Osteoblast (primary cell): ENCODE results near the gene GALT. TPM values are rescaled to one million over a fixed set of nuclear protein-coding genes. Genes with fewer than 3 reads are reported as not detected.
A peak's percentile ranks its signal among the peaks of the same experiment; 100 is the strongest.

Experiments used
- DNase-seq: peaks from one replicate; pipeline ENCODE4 v3.0.0; 2011; ENCODE audit warnings: low spot score, mixed read lengths; ENCODE audit not compliant: insufficient read length; ENCODE audit errors: missing footprints
- H2AFZ ChIP-seq: 2 replicates; pipeline ENCODE4 v1.6.0; 2011; ENCODE audit warnings: mild to moderate bottlenecking, low read length
- H3K27ac ChIP-seq: 2 replicates; pipeline ENCODE4 v1.5.1; 2011; ENCODE audit warnings: mild to moderate bottlenecking, low read depth, low read length, moderate library complexity
- H3K27me3 ChIP-seq: 2 replicates; pipeline ENCODE4 v1.6.0; 2012; ENCODE audit warnings: mild to moderate bottlenecking, control low read depth, inconsistent platforms, low read length, moderate library complexity; ENCODE audit not compliant: insufficient read depth
- H3K36me3 ChIP-seq: 2 replicates; pipeline ENCODE4 v1.5.1; 2011; ENCODE audit warnings: mild to moderate bottlenecking, low read length, control low read depth, moderate library complexity; ENCODE audit not compliant: insufficient read depth
- H3K4me1 ChIP-seq: 2 replicates; pipeline ENCODE4 v1.5.1; 2011; ENCODE audit warnings: mild to moderate bottlenecking, low read length, control low read depth, moderate library complexity; ENCODE audit not compliant: insufficient read depth
- H3K4me2 ChIP-seq: 2 replicates; pipeline ENCODE4 v1.6.0; 2011; ENCODE audit warnings: mild to moderate bottlenecking, low read length; ENCODE audit not compliant: insufficient read depth
- H3K4me3 ChIP-seq: fragments of 200-600 bp; sonication (generic); 3 replicates; pipeline ENCODE4 v1.5.1; 2012; ENCODE audit warnings: mild to moderate bottlenecking, low read length, inconsistent platforms; ENCODE audit not compliant: insufficient read depth
- H3K79me2 ChIP-seq: 2 replicates; pipeline ENCODE4 v1.6.0; 2012; ENCODE audit warnings: mild to moderate bottlenecking, low read length, control low read depth, inconsistent platforms; ENCODE audit not compliant: insufficient read depth
- H3K9me3 ChIP-seq: 2 replicates; pipeline ENCODE4 v1.5.1; 2011; ENCODE audit warnings: low read depth, low read length, control low read depth
- H4K20me1 ChIP-seq: 2 replicates; pipeline ENCODE4 v1.6.0; 2012; ENCODE audit warnings: mild to moderate bottlenecking, low read length, control low read depth; ENCODE audit not compliant: insufficient read depth
- total RNA-seq: library from RNA; depleted of rRNA; stranded (reverse); fragments of >200 nt; gene quantifications from 2 replicates; pipeline ENCODE4 v1.2.3, GENCODE V29; 2012
- TF ChIP-seq, protein P1 (sequence below): IDR thresholded peaks from 2 replicates; pipeline ENCODE4 v1.5.1; 2011; ENCODE audit warnings: mild to moderate bottlenecking, low read depth, low read length, moderate library complexity; ENCODE audit errors: extremely low read depth

The GALT gene
- total RNA-seq, 1 donor, result 32.6 TPM

DNA sequence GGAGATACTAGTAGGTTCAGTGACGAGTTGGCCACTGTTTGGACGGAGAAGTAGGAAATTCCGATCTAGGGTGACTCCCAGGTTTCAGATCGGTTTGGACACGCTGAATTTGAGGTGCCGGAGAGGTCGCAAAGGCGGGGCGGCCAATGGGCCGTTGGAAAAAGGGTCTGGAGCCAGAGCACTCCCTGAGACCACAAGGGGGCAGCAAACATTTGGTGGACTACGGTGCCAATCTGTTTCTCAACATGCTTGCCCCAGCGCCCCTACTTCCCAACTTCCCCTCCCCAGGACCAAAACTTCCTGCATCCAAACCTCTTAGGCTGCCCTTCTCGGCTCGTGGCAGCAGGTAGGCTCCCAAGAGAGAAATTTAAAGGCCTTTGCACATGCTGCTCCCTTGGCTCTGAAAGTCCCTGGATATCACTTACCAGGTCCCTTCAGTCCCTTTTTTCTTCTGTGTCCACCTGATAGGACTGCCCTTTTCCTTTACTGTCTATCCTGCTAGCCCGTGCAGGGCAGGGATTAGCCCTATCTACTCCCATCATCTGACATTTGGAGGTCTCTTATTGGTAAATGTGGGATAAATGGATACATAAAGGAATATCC lies 33.6 kb upstream of the GALT start:
- peak overlapping the region; percentile 94 for H3K4me3 ChIP-seq
- H3K4me1 ChIP-seq, result peaks cover 12% of the 10 kb centered on the region
- H3K79me2 ChIP-seq, result peaks cover 11% of the 10 kb centered on the region
- no peaks in the 10 kb centered on the region for H3K27me3 ChIP-seq
- no peaks in the 10 kb centered on the region for H4K20me1 ChIP-seq
- H3K27ac ChIP-seq, result peak overlapping the region; percentile 85
- no peaks in the 10 kb centered on the region for H3K9me3 ChIP-seq
- peak; percentile 94 for DNase-seq
- H3K4me2 ChIP-seq, result peak overlapping the region; percentile 83
- peaks cover 40% of the 10 kb centered on the region for H3K36me3 ChIP-seq
- TF ChIP-seq, protein P1, sequence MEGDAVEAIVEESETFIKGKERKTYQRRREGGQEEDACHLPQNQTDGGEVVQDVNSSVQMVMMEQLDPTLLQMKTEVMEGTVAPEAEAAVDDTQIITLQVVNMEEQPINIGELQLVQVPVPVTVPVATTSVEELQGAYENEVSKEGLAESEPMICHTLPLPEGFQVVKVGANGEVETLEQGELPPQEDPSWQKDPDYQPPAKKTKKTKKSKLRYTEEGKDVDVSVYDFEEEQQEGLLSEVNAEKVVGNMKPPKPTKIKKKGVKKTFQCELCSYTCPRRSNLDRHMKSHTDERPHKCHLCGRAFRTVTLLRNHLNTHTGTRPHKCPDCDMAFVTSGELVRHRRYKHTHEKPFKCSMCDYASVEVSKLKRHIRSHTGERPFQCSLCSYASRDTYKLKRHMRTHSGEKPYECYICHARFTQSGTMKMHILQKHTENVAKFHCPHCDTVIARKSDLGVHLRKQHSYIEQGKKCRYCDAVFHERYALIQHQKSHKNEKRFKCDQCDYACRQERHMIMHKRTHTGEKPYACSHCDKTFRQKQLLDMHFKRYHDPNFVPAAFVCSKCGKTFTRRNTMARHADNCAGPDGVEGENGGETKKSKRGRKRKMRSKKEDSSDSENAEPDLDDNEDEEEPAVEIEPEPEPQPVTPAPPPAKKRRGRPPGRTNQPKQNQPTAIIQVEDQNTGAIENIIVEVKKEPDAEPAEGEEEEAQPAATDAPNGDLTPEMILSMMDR, result peak; percentile 93
- H2AFZ ChIP-seq, result peak overlapping the region; percentile 86

DNA sequence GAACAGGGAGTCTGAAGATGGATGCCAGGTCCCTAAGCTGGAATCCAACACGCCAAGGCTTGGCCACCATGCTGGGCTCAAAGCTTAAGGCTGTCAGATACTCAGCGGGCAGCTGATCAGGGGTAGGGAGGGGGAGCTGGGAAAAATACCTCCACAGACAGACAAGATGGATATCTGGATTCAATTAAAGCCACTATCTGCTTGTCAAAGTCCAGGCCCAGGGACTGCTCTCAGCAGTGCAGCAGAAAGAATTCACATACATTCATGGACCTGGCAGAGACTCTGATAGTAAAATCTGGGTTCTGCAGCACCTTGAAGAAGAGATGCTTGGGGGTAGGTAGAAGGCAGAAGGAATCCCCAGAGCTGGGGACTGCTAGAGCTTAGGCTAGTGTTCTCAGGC lies 31.3 kb upstream of the GALT start:
- Histone ChIP-seq H3K4me2 (no peak overlapping the region), H3K4me1 (peaks cover 19% of the 10 kb centered on the region), H3K27ac (no peak overlapping the region), H3K4me3 (no peak overlapping the region), H3K27me3 (no peaks in the 10 kb centered on the region), H4K20me1 (peaks cover 6% of the 10 kb centered on the region), H2AFZ (no peak overlapping the region), H3K36me3 (peaks cover 50% of the 10 kb centered on the region), H3K79me2 (peaks cover 28% of the 10 kb centered on the region), H3K9me3 (no peaks in the 10 kb centered on the region)
- TF ChIP-seq, protein P1, result no peak
- DNase-seq, result no peak

DNA sequence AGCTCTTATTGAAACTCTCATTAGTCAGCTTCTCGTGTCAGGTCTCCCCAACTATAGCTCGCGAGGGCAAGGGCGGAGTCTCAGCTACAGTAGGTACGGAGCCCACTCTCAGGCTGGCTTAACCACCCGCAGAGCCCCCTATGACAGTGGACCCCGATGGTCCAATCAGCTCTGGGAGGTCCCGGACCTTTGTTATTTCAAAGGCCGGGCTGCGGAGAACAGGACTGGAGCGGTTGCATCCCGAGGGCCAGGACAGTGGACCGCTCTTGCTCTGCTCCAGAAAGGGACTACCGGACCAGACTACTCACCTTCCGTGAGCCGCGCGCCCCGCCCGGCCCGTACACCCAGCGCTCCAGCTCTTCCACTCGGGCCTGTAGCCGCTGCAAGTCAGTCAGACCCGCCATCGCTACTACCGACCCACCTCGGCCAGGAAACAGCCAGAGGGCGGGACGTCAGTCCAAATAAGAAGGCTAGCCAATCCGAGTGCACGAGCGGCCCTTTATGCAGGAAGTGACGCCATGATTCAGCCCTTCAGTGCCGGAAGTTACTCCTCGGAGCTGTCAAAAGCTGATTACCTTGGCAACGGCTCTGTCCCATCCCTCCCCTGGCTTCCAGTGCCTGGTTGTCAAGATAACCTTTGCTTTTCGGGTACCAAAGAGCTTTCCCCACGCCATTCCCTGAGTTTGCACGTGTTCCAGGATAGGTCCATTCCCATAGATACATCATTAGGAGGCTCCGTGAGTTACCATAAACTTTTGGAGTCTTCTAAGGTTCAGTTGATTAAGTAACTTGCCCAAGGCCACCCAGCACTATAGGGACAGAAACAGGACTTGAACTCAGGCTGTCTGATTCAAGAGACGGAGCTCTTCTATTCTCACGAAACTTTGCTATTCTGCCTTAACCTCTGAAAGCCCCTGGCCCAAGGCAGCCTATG lies 26.1 kb upstream of the GALT start, which contains the start of gene DCTN3:
Gene DCTN3, minus strand, starts transcription at position 435 of the 934 bp plus-strand sequence. Its CDS starts 31 bp downstream, at position 404.
- H3K36me3 ChIP-seq, result peaks cover 36% of the 10 kb centered on the region
- H2AFZ ChIP-seq, result peak within 1 kb of the TSS; percentile 94
- TF ChIP-seq, protein P1, result no peak
- peaks cover 31% of the 10 kb centered on the region for H3K27me3 ChIP-seq
- DNase-seq, result peak; percentile 99
- peaks cover 10% of the 10 kb centered on the region for H3K4me1 ChIP-seq
- H3K27ac ChIP-seq, result peak within 1 kb of the TSS; percentile 63
- peaks cover 6% of the 10 kb centered on the region for H4K20me1 ChIP-seq
- no peaks in the 10 kb centered on the region for H3K9me3 ChIP-seq
- H3K4me2 ChIP-seq, result peak within 1 kb of the TSS; percentile 93
- peak within 1 kb of the TSS; percentile 91 for H3K4me3 ChIP-seq
- peaks cover 18% of the 10 kb centered on the region for H3K79me2 ChIP-seq
